ENCODE results near the gene EEA1.

The EEA1 gene

DNA sequence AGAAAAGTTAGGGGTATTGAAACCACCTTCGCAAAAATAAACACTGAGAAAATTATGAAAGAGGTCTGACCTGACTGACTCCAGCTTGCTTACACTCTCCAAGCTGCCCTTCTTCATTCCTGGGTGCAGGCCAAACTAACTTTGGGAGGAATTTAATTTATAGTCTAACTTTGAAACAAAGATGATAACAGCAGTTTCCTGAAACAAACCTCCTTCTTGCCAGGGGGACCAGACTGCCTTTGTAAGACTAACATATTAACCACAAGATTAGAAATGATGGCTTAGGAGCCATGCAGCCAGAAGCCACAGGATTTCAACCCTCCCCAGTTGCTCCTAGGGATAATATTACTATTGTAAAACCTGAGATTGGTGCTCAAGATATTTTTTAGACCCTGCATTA, 13.8 kb upstream of the EEA1 start:
- H3K27ac ChIP-seq: no peak overlapping the region
- no peak overlapping the region for H3K4me2 ChIP-seq (ENCODE audit: low read length)
- H3K36me3 ChIP-seq (ENCODE audit: control insufficient read depth, insufficient read depth, low read length): no peaks in the 10 kb centered on the region
- H3K9me3 ChIP-seq (ENCODE audit: control insufficient read depth, low read length): no peaks in the 10 kb centered on the region
- H3K27me3 ChIP-seq (ENCODE audit: control insufficient read depth, insufficient read depth, low read length): no peaks in the 10 kb centered on the region
- H3K4me3 ChIP-seq (ENCODE audit: low read depth, low read length): no peak overlapping the region
- H3K4me1 ChIP-seq: no peaks in the 10 kb centered on the region
- TF ChIP-seq, protein P1, sequence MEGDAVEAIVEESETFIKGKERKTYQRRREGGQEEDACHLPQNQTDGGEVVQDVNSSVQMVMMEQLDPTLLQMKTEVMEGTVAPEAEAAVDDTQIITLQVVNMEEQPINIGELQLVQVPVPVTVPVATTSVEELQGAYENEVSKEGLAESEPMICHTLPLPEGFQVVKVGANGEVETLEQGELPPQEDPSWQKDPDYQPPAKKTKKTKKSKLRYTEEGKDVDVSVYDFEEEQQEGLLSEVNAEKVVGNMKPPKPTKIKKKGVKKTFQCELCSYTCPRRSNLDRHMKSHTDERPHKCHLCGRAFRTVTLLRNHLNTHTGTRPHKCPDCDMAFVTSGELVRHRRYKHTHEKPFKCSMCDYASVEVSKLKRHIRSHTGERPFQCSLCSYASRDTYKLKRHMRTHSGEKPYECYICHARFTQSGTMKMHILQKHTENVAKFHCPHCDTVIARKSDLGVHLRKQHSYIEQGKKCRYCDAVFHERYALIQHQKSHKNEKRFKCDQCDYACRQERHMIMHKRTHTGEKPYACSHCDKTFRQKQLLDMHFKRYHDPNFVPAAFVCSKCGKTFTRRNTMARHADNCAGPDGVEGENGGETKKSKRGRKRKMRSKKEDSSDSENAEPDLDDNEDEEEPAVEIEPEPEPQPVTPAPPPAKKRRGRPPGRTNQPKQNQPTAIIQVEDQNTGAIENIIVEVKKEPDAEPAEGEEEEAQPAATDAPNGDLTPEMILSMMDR (IDR thresholded peaks at IDR 0.05): no peak
- no peaks in the 10 kb centered on the region for H3K79me2 ChIP-seq
- H3K9ac ChIP-seq: no peak overlapping the region
- H2AFZ ChIP-seq: no peak overlapping the region

DNA sequence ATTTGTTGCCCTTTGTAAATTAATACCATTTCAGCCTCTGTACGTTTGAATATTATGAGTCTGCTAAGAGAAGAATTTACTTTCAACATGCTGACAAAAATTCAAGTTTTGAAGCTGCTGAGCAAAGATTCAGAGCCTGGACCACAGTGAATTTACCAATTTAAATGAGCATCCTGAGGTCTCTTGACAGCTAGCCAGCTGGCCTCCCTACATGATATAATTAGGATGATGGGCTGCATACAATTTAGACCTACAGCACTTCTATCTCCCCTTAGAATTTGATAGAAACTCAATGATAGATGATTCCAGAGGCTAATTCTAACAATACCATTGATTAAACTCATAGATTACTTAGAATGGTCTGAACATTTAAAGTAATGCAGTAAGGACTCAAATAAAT, 10.0 kb upstream of the EEA1 start:
- H3K36me3 ChIP-seq (ENCODE audit: control insufficient read depth, insufficient read depth, low read length): no peaks in the 10 kb centered on the region
- H3K27me3 ChIP-seq (ENCODE audit: control insufficient read depth, insufficient read depth, low read length): no peaks in the 10 kb centered on the region
- no peak overlapping the region for H3K4me2 ChIP-seq (ENCODE audit: low read length)
- H3K4me3 ChIP-seq (ENCODE audit: low read depth, low read length): no peak overlapping the region
- no peak overlapping the region for H2AFZ ChIP-seq
- H3K9ac ChIP-seq: no peak overlapping the region
- H3K9me3 ChIP-seq (ENCODE audit: control insufficient read depth, low read length): no peaks in the 10 kb centered on the region
- TF ChIP-seq, protein P1 (IDR thresholded peaks at IDR 0.05): no peak
- no peak overlapping the region for H3K27ac ChIP-seq
- no peaks in the 10 kb centered on the region for H3K79me2 ChIP-seq
- H3K4me1 ChIP-seq: no peaks in the 10 kb centered on the region

DNA sequence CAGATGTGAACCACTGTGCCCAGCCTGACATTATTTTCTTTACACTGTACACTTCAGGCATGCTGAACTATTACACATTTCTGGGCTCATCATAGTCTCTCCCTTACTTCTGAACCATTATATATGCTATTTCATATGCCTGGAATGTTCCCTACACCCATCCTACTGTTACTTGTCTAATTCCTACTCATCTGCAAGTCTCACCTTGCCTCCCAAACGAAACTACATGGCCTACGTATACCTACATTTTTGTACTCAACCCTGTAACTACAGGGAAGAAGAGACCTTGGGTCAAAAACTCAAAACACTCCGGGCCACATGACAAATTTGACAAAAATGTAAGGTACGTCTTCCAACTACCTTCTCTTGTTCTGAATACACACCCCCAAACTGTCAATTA, 9.5 kb upstream of the EEA1 start:
- TF ChIP-seq, protein P1 (IDR thresholded peaks at IDR 0.05): no peak
- H3K9me3 ChIP-seq (ENCODE audit: control insufficient read depth, low read length): no peaks in the 10 kb centered on the region
- H3K27me3 ChIP-seq (ENCODE audit: control insufficient read depth, insufficient read depth, low read length): no peaks in the 10 kb centered on the region
- H3K79me2 ChIP-seq: no peaks in the 10 kb centered on the region
- no peak overlapping the region for H3K4me3 ChIP-seq (ENCODE audit: low read depth, low read length)
- no peaks in the 10 kb centered on the region for H3K4me1 ChIP-seq
- no peak overlapping the region for H3K27ac ChIP-seq
- no peak overlapping the region for H3K9ac ChIP-seq
- H3K4me2 ChIP-seq (ENCODE audit: low read length): no peak overlapping the region
- H3K36me3 ChIP-seq (ENCODE audit: control insufficient read depth, insufficient read depth, low read length): no peaks in the 10 kb centered on the region
- no peak overlapping the region for H2AFZ ChIP-seq

DNA sequence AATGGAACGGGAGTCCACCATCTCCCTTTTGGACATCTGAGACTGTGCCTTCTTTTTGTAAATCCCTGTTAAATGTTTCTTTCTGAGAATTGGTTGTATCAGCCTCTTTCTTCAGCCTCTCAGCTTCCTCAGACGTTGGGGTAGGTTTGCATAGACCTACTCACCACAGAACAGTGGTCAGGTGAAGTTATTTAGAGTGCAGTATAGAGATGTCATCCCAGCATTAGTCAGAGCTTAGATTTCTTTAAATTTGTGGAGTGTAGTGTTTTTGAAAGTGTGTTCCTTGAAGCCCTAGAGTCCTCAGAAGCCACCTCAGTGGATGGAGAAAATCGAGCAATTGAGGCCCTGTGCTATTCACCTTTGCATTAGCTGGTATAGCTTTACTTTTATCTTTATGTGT, 8.9 kb upstream of the EEA1 start:
- no peaks in the 10 kb centered on the region for H3K27me3 ChIP-seq (ENCODE audit: control insufficient read depth, insufficient read depth, low read length)
- H3K9me3 ChIP-seq (ENCODE audit: control insufficient read depth, low read length): no peaks in the 10 kb centered on the region
- no peak overlapping the region for H3K27ac ChIP-seq
- no peak overlapping the region for H2AFZ ChIP-seq
- H3K36me3 ChIP-seq (ENCODE audit: control insufficient read depth, insufficient read depth, low read length): no peaks in the 10 kb centered on the region
- no peak overlapping the region for H3K4me2 ChIP-seq (ENCODE audit: low read length)
- TF ChIP-seq, protein P1 (IDR thresholded peaks at IDR 0.05): no peak
- no peaks in the 10 kb centered on the region for H3K4me1 ChIP-seq
- H3K4me3 ChIP-seq (ENCODE audit: low read depth, low read length): no peak overlapping the region
- no peaks in the 10 kb centered on the region for H3K79me2 ChIP-seq
- H3K9ac ChIP-seq: no peak overlapping the region

DNA sequence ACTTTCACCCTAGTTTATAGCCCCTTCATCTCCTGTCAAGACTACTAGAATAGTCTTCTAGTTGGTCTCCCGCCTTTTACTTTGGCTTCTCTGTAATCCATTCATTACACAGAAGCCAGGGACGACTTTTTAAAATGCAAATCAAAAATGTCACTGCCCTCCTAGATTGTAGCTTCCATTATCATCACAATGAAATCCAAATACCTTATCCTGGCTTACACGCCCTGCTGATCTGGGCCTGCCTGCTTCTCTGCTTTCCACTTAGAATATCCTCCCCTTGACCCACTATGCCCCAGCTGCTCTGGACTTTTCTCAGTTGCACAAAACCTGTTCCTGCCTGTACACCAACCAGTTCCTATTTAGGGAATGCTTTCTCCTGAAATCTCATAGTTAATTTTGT, 4.5 kb upstream of the EEA1 start:
- H2AFZ ChIP-seq: peak overlapping the region; percentile 4
- H3K4me2 ChIP-seq (ENCODE audit: low read length): no peak overlapping the region
- TF ChIP-seq, protein P1 (IDR thresholded peaks at IDR 0.05): no peak
- no peaks in the 10 kb centered on the region for H3K36me3 ChIP-seq (ENCODE audit: control insufficient read depth, insufficient read depth, low read length)
- no peak overlapping the region for H3K9ac ChIP-seq
- H3K9me3 ChIP-seq (ENCODE audit: control insufficient read depth, low read length): no peaks in the 10 kb centered on the region
- no peaks in the 10 kb centered on the region for H3K79me2 ChIP-seq
- peaks cover 5% of the 10 kb centered on the region for H3K4me1 ChIP-seq
- no peaks in the 10 kb centered on the region for H3K27me3 ChIP-seq (ENCODE audit: control insufficient read depth, insufficient read depth, low read length)
- H3K27ac ChIP-seq: no peak overlapping the region
- H3K4me3 ChIP-seq (ENCODE audit: low read depth, low read length): no peak overlapping the region
